DMS 273 treated with DMSO at 0.1 percent for 48 hours (cell line): Measurements from ENCODE around the gene TNPO1.
"Not testable (repeated sequence)": the region's sequence is repeated elsewhere in the genome, so short reads cannot be mapped to it uniquely, and the experiment has no call there.

ENCODE experiments used
- DNase-seq: peaks from one replicate; lab custom pipeline; 2025; lab: John Stamatoyannopoulos, UW

Gene TNPO1

GRCh38 chr5:72816284-72817075 lies at the start of gene TNPO1:
Gene TNPO1 (plus strand): TSS chr5:72816661. CDS start chr5:72816738, 77 bp downstream.
- peak; percentile 84 for DNase-seq

- no peak for DNase-seq
Measured at GRCh38 chr5:72767289-72768010, 49.0 kb upstream of the TNPO1 start.

GRCh38 chr5:72770266-72770665 lies 46.2 kb upstream of the TNPO1 start:
- DNase-seq = no peak

- DNase-seq = no peak
Measured at GRCh38 chr5:72776684-72777083, 39.8 kb upstream of the TNPO1 start.

GRCh38 chr5:72779520-72779919 lies 36.9 kb upstream of the TNPO1 start:
- no peak for DNase-seq

- no peak for DNase-seq
Measured at GRCh38 chr5:72783354-72783753, 33.1 kb upstream of the TNPO1 start.

GRCh38 chr5:72784129-72784528 lies 32.3 kb upstream of the TNPO1 start:
- DNase-seq = no peak

GRCh38 chr5:72785801-72786200 lies 30.7 kb upstream of the TNPO1 start:
- DNase-seq = no peak

GRCh38 chr5:72786676-72787075 lies 29.8 kb upstream of the TNPO1 start:
- no peak for DNase-seq

- DNase-seq = no peak
Measured at GRCh38 chr5:72788866-72789505, 27.5 kb upstream of the TNPO1 start.

- DNase-seq = no peak
Measured at GRCh38 chr5:72790186-72790585, 26.3 kb upstream of the TNPO1 start.

GRCh38 chr5:72792662-72793061 lies 23.8 kb upstream of the TNPO1 start:
- DNase-seq = not testable (repeated sequence)

GRCh38 chr5:72796001-72796400 lies 20.5 kb upstream of the TNPO1 start:
- no peak for DNase-seq

GRCh38 chr5:72799721-72800120 lies 16.7 kb upstream of the TNPO1 start:
- DNase-seq = no peak

GRCh38 chr5:72808637-72809036 lies 7.8 kb upstream of the TNPO1 start:
- DNase-seq = not testable (repeated sequence)

- no peak for DNase-seq
Measured at GRCh38 chr5:72811849-72812248, 4.6 kb upstream of the TNPO1 start.

- DNase-seq = no peak
Measured at GRCh38 chr5:72812488-72812887, 4.0 kb upstream of the TNPO1 start.

- no peak for DNase-seq
Measured at GRCh38 chr5:72814104-72814503, 2.4 kb upstream of the TNPO1 start.

- DNase-seq = no peak
Measured at GRCh38 chr5:72814864-72815263, 1.6 kb upstream of the TNPO1 start.

GRCh38 chr5:72815580-72816283 lies 729 bp upstream of the TNPO1 start:
- peak; percentile 75 for DNase-seq

GRCh38 chr5:72817076-72817481 lies 618 bp downstream of the TNPO1 start:
- no peak for DNase-seq

GRCh38 chr5:72817671-72818266 lies 1.3 kb downstream of the TNPO1 start:
- no peak for DNase-seq
